Aorta (tissue), 5 donors: ENCODE results near the gene SRBD1. TPM values are rescaled to one million over a fixed set of nuclear protein-coding genes. Genes with fewer than 3 reads are reported as not detected.
A peak's percentile ranks its signal among the peaks of the same experiment; 100 is the strongest.

Experiments
- ATAC-seq: fragments of 200-7000 bp; cut with Tn5 transposase; one replicate; pipeline ENCODE4 v1.9.1; 2022; ENCODE audit warnings: moderate library complexity; ENCODE audit not compliant: low FRiP score
- DNase-seq, 2 donors: peaks; one replicate each; pipeline ENCODE4 v3.0.0-alpha.2; 2020
- H3K27ac ChIP-seq, 2 donors: one replicate each; pipeline ENCODE4 v1.5.1; 2013; ENCODE audit warnings: low read length in 2 of 2, mild to moderate bottlenecking in 2 of 2, moderate library complexity in 2 of 2, control low read depth in 1 of 2, inconsistent platforms in 1 of 2, low read depth in 1 of 2
- H3K27me3 ChIP-seq, 2 donors: one replicate each; pipeline ENCODE4 v1.6.1; 2013; ENCODE audit warnings: control low read depth in 1 of 2, low read length in 1 of 2, mild to moderate bottlenecking in 1 of 2, moderate library complexity in 1 of 2; ENCODE audit not compliant: insufficient read depth in 2 of 2, control insufficient read depth in 1 of 2
- H3K36me3 ChIP-seq, 2 donors: one replicate each; pipeline ENCODE4 v1.6.1; 2013; ENCODE audit warnings: control low read depth in 1 of 2, low read length in 1 of 2, mild to moderate bottlenecking in 1 of 2; ENCODE audit not compliant: insufficient read depth in 2 of 2, control insufficient read depth in 1 of 2
- H3K4me1 ChIP-seq, 2 donors: one replicate each; pipeline ENCODE4 v1.6.1; 2013; ENCODE audit warnings: low read length in 2 of 2, control low read depth in 1 of 2, mild to moderate bottlenecking in 1 of 2, moderate library complexity in 1 of 2; ENCODE audit not compliant: insufficient read depth in 2 of 2, control insufficient read depth in 1 of 2
- H3K4me3 ChIP-seq, 2 donors: one replicate each; pipeline ENCODE4 v1.5.1; 2013; ENCODE audit warnings: low read length in 2 of 2, control low read depth in 1 of 2, mild to moderate bottlenecking in 1 of 2
- H3K9me3 ChIP-seq: one replicate; pipeline ENCODE4 v1.6.1; 2013; ENCODE audit warnings: mild to moderate bottlenecking, low read length; ENCODE audit not compliant: control insufficient read depth
- WGBS, 2 donors: extraction: QIAGEN DNeasy Blood & Tissue Kit; methylation state at CpG; one replicate each; pipeline ENCODE4 v1.1.7; 2013; 5-methylcytosine and 5-hydroxymethylcytosine counted together
- intact Hi-C, 2 donors: fragments of 100-400 bp; cut with DNase I; formaldehyde crosslinking; loops; one replicate each; pipeline versions ENCODE4 v1.14.2 to v1.15.0; 2022
- polyA plus RNA-seq, 2 donors: library from polyadenylated mRNA; stranded (reverse); fragments of 200-250 nt; gene quantifications; one replicate each; pipeline ENCODE4 v1.2.3, GENCODE V29; 2013
- total RNA-seq, 2 donors: library from RNA; stranded (reverse); fragmentation: NEBNext Ultra II Directional; extraction: Animal tissue kit (Norgen Biotek cat#: 25700); gene quantifications; one replicate each; pipeline ENCODE4 v1.2.1, GENCODE V29; 2021
- donor health status: healthy with polysubstance abuse.
- donor health status: Bipolar disorder and iron deficiency.
- donor health status: DM: no; HTN: no; CAD: no.
- donor health status: DM: no; HTN: no; CAD: no.
- donor health status: DM: yes; HTN: yes; CAD: no.

The SRBD1 gene
- total and polyA plus RNA-seq, 4 donors = 5.4 to 21.2 (median 10.6) TPM

DNA sequence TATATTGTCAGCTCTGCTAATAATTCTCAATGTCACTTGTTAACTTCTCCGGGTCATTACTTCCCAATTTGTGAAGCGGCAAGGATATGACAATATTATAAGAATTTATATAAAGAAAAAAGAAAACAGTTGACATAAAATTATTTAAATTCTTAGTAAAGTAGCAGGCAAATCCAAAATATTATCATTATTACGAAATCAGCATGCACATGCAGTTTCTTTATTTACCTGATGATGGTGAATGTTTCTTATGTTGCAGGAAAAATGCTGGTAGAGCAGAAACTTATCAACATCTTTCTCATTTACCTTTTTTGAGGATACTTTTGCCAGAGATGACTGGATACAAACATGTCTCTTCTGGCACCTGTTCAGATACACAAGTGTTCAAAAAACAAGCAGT lies 38.1 kb downstream of the SRBD1 start:
- Histone ChIP-seq H3K27ac (no peak overlapping the region), H3K27me3 (no peaks in the 10 kb centered on the region), H3K36me3 (no peaks in the 10 kb centered on the region), H3K4me1 (no peaks in the 10 kb centered on the region), H3K4me3 (no peak overlapping the region), H3K9me3 (no peaks in the 10 kb centered on the region)
- intact Hi-C loops = no loop called here
- no peak for DNase-seq
- 97 to 99% methylated on average over 3 of the region's 3 CpGs for WGBS, 2 donors
- ATAC-seq = no peak

DNA sequence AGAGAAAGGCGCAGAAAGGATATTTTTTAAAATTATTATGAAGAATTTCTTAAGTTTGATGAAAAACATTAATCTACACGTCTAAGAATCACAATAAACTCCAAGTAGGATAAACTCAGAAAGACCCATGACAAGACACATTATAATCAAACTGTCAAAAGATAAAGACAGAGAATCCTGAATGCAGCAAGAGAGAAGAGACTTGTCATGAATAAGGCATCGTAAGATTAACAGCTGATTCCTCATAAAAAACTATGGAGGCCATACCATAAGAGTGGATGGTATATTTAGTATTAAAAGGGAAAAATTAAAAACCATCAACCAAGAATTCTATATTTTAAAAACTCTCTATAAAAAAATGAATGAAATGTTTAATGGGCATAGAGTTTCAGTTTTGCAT lies 39.1 kb downstream of the SRBD1 start:
- Histone ChIP-seq H3K9me3 (no peaks in the 10 kb centered on the region), H3K4me3 (no peak overlapping the region), H3K36me3 (no peaks in the 10 kb centered on the region), H3K4me1 (no peaks in the 10 kb centered on the region), H3K27ac (no peak overlapping the region), H3K27me3 (no peaks in the 10 kb centered on the region)
- intact Hi-C loops = no loop called here
- DNase-seq (no peak), ATAC-seq (no peak)
- 97 to 99% methylated on average over 3 of the region's 3 CpGs for WGBS, 2 donors

DNA sequence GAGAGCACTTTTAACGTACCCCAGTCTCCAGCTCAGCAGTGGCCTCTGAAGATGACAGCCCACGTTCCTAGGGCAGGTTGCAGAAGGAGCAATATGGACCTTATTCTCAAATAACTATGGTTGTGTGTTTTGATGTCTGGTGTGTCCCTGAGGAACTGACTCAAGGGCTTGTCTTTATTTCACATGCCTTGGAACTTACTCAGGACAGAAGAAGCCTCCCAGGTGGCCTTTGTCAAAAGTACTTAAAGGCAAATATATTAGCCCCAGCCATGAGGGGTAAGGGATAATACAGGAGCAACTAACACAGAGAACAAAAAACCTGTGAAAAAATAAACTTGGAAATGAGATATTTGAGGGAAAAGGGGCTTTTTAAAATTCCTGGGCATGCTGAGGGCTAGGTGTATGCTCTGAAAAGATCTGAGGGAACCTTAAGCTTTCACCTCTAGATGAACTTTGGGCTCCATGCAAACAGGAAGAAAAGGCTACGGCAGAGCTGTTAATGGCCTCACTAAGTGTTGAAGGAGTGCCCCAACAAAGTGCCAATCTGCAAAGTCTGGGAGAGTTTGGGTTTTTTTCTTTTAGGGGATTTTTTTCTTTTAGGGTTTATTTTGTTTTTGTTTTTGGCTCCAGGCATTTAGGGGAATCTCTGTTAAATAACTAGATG lies 40.3 kb downstream of the SRBD1 start:
- Histone ChIP-seq H3K27ac (no peak overlapping the region), H3K36me3 (no peaks in the 10 kb centered on the region), H3K4me1 (no peaks in the 10 kb centered on the region), H3K9me3 (no peaks in the 10 kb centered on the region), H3K27me3 (no peaks in the 10 kb centered on the region), H3K4me3 (no peak overlapping the region)
- ATAC-seq (no peak), DNase-seq (no peak)
- WGBS, 2 donors = 88 to 95% methylated on average over 3 of the region's 3 CpGs
- intact Hi-C loops = no loop called here

DNA sequence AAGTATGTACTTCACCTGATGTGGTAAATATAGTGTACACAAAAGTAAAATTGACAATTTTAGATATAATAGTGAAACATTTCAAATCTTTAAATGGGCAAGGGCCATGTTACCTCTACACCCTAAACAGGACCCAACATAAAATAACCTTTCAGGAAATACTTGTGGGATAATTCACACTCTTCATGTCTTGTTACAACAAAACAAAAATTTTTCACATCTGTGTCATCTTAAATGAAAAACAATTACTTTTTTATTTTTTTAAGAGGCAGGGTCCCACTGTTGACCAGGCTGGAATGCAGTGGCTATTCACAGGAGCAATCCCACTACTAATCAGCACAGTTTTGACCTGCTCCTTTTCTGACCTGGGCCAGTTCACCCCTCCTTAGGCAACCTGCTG lies 42.1 kb downstream of the SRBD1 start:
- no peaks in the 10 kb centered on the region for H3K27me3 ChIP-seq
- no peaks in the 10 kb centered on the region for H3K4me1 ChIP-seq
- no peak for ATAC-seq
- H3K9me3 ChIP-seq = no peaks in the 10 kb centered on the region
- no peaks in the 10 kb centered on the region for H3K36me3 ChIP-seq
- no peak for DNase-seq
- intact Hi-C loops = no loop called here
- H3K27ac ChIP-seq = no peak overlapping the region
- no peak overlapping the region for H3K4me3 ChIP-seq

DNA sequence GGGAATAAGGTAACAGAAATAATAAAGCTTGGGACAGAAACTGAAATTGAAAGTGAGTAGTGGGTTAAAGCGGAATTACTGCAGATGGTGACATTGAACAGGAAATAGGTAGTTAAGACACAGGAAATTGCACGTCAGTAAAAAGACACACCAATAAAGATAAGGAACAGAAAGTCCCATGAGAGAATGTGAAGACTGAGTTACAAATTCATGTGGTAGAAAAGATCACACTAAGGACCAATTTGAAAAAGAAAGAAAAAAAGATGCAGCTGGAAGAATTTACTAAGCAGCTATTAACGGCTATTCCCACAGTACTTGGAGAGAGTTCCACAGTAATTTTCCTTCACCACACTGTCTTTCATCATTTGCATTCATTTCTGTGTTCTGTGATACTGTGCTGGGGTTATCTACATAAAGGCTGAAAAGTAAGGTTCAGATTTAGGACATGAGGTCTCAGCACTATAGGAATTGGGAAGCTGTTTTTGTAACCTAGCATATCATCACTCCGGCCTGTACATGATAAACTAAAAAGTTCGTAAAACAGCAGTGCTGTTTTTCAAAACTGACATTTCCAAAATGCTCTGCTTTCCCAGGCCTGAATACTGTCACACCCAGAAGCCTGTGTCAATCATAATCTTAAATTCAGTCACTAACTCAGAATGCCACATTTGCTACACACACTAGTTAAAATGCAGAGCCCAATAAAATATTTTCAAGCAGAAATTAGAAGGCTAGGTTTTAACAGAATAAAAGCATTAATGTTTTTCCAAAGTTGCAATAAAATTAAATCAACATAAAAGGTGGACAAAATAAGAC lies 42.9 kb downstream of the SRBD1 start:
- intact Hi-C loops = no loop called here
- no peak for DNase-seq
- 81 to 82% methylated on average over 5 of the region's 5 CpGs for WGBS, 2 donors
- Histone ChIP-seq H3K4me1 (no peaks in the 10 kb centered on the region), H3K4me3 (no peak overlapping the region), H3K27ac (no peak overlapping the region), H3K27me3 (no peaks in the 10 kb centered on the region), H3K9me3 (no peaks in the 10 kb centered on the region), H3K36me3 (no peaks in the 10 kb centered on the region)
- peak; percentile 44 for ATAC-seq

DNA sequence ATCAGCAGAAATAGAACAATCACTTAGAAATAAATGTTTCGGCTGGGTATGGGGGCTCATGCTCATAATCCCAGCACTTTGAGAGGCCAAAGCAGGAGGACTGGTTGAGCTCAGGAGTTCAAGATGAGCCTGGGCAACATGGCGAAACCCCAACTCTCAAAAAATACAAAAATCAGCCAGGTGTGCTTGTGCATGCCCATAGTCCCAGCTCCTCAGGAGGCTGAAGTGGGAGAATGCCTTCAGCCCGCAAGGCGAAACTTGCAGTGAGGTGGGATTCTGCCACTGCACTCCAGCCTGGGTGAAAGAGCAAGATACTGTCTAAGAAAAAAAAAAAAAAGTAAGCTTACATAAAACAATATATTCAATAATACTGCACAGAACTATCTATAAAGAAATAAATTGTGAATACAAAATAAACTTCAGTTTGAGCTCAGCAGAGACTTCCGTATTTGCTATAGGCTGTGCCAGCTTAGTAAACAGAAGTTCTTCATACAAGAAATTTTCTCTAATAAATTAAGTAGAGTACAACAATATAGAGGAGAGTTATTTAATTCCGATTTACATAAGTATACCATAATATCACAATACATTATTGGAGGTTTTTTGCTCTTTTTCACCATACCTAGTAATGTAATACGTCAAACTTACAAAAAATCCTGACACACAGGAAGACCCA lies 43.6 kb downstream of the SRBD1 start:
- no peak for ATAC-seq
- no peaks in the 10 kb centered on the region for H3K36me3 ChIP-seq
- no peak overlapping the region for H3K4me3 ChIP-seq
- H3K4me1 ChIP-seq = no peaks in the 10 kb centered on the region
- no peak for DNase-seq
- H3K27me3 ChIP-seq = no peaks in the 10 kb centered on the region
- H3K9me3 ChIP-seq = no peaks in the 10 kb centered on the region
- 94 to 95% methylated on average over 7 of the region's 7 CpGs for WGBS, 2 donors
- no peak overlapping the region for H3K27ac ChIP-seq
- intact Hi-C loops = no loop called here

DNA sequence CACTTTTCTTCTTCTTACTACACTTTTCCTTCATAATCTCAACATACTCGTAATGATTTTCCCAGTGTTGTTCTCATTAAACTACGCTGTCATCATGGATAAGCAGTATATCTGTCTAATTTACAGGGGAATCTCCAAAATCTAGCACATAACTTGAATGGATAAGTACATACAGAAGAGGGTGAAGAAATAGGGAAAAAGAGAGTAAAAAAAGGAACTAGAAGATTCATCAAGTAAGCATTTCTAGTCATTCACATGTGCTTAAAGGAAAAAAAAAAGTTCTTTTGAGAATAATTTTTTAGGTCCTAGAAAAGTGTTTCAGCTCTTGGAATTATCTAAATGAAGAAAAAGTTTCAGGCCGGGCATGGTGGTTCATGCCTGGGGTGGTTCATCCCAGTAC lies 51.6 kb downstream of the SRBD1 start:
- Histone ChIP-seq H3K27me3 (no peaks in the 10 kb centered on the region), H3K27ac (no peak overlapping the region), H3K4me1 (no peaks in the 10 kb centered on the region), H3K36me3 (no peaks in the 10 kb centered on the region), H3K4me3 (no peak overlapping the region), H3K9me3 (no peaks in the 10 kb centered on the region)
- intact Hi-C loops = no loop called here
- no peak for DNase-seq
- ATAC-seq = no peak
- WGBS, 2 donors = 98 to 99% methylated on average over 3 of the region's 3 CpGs

DNA sequence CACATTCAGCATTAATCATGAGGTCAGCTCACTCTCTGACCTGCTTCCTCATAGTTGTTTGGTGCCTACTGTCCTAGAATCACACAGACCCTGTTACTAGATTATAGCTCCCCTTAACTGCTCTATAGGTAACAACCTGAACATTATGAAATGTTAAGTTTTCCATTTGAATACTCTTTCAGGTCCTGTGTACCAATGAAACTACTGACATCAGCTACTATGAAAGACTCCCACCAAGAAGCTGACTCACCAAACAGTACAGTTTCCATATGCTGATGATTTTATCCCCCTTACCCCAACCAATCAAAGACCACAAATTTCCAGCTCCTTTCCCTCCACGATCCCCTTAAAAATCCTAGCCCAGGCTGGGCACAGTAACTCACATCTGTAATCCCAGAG lies 56.3 kb downstream of the SRBD1 start:
- DNase-seq (no peak), ATAC-seq (no peak)
- 98 to 100% methylated on average over 1 of the region's 1 CpG for WGBS, 2 donors
- intact Hi-C loops = no loop called here
- Histone ChIP-seq H3K27ac (no peak overlapping the region), H3K4me1 (no peaks in the 10 kb centered on the region), H3K36me3 (peaks cover 0 to 2% of the 10 kb centered on the region in 2 donors), H3K4me3 (no peak overlapping the region), H3K27me3 (no peaks in the 10 kb centered on the region), H3K9me3 (no peaks in the 10 kb centered on the region)
